Stimulated activated CD4-positive, alpha-beta T cell treated with anti-CD3 and anti-CD28 coated beads, Interleukin-15, amount 100 ng/mL, for 48 hours (primary cell): ENCODE data around the gene ZFP91.
"Not testable (repeated sequence)": the region's sequence is repeated elsewhere in the genome, so short reads cannot be mapped to it uniquely, and the experiment has no call there.

Experiments
- DNase-seq, 2 donors: peaks; one replicate each; pipeline ENCODE4 v3.0.0-alpha.2; 2020; ENCODE audit warnings: low read depth in 2 of 2

ZFP91 gene, protein sequence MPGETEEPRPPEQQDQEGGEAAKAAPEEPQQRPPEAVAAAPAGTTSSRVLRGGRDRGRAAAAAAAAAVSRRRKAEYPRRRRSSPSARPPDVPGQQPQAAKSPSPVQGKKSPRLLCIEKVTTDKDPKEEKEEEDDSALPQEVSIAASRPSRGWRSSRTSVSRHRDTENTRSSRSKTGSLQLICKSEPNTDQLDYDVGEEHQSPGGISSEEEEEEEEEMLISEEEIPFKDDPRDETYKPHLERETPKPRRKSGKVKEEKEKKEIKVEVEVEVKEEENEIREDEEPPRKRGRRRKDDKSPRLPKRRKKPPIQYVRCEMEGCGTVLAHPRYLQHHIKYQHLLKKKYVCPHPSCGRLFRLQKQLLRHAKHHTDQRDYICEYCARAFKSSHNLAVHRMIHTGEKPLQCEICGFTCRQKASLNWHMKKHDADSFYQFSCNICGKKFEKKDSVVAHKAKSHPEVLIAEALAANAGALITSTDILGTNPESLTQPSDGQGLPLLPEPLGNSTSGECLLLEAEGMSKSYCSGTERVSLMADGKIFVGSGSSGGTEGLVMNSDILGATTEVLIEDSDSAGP

DNA sequence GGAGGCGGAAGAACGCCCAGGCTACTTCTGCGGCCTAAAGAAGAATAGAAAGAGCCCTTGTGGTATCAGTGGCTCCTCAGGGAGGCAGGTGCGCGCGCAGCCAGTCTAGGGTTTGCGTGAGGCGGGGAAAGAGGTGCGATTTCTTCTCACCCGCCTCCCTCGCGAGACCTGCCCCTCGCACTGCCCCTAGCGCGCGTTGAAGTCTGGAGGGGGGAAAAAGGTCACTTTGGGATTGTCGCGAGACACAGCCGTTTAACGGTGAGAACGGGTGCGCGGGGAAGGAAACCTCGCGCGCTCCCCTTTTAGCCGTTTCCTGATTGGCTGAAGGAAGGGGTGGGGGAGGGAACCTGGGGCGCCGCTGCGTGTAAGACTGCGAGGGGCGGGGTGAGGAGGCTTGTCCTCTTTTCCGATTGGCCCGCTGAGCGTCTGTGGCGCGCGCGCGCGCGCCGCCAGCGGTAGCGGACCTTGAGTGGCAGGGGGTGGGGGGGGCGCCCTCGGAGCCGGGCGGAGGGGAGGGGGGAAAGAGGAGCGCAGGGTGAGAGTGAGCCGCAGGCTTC lies at the start of gene ZFP91:
ZFP91 (plus strand) TSS at position 429 of the 557 bp plus-strand sequence. CDS start 219 bp downstream, outside the sequence.
- peak; percentile 94 to 95 for DNase-seq

DNA sequence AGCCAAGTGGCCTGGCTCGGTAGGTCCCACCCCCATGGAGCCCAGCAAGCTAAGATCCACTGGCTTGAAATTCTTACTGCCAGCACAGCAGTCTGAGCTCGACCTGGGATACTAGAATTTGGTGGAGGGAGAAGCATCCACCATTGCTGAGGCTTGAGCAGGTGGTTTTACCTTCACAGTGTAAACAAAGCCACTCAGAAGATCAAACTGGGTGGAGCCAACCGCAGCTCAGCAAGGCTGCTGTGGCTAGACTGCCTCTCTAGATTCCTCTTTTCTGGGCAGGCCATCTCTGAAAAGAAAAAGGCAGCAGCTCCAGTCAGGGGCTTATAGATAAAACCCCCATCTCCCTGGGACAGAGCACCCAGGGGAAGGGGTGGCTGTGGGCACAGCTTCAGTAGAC lies 48.6 kb upstream of the ZFP91 start:
- no peak for DNase-seq

DNA sequence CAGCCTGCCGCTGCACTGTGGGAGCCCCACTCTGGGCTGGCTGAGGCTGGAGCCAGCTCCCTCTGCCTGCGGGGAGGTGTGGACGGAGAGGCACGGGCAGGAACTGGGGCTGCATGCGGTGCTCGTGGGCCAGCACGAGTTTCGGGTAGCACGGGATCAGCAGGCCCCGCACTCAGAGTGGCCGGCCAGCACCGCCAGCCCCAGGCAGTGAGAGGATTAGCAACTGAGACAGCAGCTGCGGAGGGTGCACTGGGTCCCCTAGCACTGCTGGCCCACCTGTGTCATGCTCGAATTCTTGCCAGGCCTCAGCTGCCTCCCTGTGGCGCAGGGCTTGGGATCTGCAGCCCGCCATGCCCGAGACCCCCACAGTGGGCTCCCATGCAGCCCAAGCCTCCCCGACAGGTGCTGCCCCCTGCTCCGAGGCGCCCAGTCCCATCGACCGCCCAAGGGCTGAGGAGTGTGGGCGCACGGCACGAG lies 47.0 kb upstream of the ZFP91 start:
- no peak for DNase-seq

DNA sequence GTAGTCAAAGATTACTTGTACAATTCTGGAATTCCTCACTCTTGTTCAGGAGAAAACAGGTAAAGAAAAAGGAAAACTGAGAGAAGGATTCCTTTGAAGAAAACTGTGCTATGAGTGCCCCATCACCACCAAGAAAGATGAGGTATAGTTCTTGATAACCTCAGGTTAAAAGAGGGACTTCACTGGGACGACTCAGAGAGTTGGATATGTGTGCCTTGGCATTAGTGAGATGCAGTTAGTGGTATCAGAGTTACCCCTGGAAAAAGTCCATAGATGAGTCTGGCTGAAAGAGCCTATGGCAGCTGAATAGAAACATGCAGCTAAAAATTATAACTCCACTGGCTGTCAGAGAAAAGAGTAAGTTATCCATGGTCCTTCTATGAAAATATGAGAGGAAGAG lies 32.0 kb upstream of the ZFP91 start:
- no peak for DNase-seq

DNA sequence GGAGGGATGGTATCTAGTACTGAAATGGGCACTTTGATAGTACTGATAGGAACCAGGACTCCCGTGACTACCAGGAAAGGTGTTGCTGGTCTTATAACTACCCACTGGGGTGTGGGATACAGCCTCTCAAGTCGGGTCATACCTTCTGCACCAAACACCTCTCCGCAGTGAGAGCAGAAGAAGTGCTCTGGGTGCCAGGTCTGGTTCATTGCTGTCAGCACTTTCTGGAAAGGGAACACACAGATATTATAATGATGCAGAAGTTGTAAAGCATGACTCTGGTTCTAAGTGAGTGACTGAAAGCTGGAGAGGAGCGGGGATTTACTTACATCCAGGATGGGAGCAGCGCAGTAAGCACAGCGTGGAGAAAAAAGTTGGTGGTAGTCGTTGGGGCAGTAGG lies 29.2 kb upstream of the ZFP91 start:
- no peak for DNase-seq

DNA sequence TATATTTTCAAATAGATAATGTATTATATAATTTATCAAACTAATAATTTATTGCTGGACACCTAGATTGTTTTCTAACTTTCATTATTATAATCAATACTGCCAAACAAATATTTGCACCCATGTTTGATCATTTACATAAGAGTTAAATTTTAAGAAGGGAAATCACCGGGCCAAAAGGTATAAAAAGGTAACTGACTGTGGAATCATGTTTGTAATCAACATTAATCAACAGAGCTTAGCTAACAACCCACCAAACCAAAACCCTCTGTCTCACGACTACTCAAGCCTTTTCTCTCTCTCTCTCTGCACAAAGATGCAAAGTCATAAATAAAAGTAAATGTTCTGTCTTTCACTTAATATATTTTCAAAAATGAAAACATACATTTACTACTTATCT lies 18.0 kb upstream of the ZFP91 start:
- DNase-seq, result no peak

DNA sequence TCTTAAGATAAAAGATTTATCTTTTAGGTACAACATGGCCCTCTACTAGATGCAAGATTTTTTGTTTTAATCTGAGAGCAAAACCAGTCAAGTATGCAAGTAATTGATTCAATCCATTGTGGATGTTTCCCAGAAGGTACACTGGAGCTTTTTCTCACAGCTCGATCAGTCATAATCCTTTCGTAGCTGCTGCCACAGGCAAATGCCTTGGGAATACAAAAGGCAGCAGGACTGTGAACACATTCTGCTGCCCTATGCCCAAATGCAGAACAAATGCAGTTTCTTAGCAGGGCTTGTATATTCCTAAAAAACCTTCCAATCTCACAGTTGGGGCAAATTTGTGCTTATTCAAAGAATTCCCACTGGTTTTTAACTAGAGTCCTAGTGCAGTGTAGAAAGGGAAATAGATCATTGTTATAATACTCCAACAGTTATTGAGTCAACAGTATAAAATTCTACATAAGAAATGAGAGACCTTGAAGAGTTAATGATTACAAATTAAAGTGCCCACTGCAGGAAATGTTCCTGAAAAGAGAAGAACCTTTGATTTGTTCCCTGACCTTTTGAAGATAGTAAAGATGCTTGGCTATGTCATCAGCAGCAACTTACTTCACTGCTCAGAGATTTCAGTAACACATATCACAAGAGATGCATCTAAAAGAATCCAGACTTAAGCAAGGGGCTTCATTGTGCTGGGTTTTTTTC lies 17.3 kb upstream of the ZFP91 start:
- no peak for DNase-seq

DNA sequence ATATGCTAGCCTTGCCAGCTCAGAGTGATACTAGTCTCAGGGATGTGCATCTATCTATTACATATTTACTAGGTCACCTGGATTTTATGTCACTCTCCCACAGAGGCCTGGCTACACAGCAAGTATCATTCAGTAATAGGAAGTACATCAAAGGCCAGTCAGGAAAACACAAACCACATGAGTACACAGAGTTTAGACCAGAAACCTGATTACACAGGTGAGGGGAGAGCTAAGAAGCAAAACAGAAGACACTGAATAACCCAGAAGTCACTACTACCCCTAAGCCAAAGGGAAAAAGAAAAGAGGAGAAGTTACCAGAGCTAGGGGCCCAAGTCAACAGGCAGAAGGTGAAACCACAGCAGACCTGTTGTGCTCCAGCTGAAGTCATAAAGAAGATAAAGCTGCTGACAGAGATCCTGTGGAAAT lies 16.5 kb upstream of the ZFP91 start:
- no peak for DNase-seq

DNA sequence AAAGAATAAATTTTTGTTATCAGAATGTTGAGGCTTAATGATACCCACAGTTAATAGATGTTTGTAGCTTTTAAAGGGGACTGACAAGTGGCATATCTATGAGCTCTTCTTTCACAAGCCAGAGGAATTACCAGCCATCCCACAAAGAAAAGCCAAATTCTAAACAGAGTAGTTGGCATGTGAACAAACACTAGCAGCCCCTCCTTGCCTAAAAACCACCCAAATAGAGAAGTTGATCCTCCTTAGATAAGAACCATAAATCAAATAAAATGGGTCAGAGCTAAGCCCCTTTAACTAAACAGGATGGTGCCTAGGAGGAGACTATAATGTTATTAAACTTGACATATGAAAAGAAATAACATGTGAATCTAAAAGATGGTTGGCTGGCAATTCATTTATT lies 14.6 kb upstream of the ZFP91 start:
- DNase-seq, result no peak

DNA sequence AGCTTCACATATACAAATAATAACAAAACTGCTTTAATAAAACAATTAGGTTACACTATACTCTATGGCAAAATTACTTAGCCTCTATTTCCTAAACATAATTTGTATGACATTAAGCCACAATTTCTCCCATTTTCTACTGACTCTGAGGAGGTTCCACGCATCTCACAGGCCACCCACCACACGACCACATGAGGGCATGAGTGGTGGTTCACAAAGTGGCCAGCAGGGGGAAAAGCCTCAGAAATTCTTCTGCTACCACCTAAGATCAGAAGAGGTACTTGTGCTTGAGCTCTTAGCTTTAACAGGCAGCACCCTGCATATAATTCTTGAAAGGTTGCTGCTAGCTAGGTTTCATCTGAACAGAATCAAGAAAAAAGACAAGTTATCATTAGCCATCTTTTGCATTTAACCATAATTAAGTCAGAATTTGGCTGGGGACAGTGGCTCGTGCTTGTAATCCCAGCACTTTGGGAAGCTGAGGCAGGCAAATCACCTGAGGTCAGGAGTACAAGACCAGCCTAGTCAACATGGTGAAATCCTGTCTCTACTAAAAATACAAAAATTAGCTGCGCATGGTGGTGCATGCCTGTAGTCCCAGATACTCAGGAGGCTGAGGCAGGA lies 10.9 kb upstream of the ZFP91 start:
- DNase-seq, result peak; percentile 42 to 65

DNA sequence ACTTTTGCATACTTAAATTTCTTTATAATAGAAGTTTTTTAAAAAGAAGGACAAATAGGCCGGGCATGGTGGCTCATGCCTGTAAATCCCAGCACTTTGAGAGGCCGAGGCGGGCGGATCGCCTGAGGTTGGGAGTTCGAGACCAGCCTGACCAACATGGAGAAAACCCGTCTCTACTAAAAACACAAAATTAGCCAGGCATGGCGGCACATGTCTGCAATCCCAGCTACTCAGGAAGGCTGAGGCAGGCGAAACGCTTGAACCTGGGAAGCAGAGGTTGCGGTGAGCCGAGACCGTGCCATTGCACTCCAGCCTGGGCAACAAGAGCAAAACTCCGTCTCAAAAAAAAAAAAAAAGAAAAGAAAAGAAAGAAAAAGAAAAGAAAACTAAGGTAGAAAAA lies 6.0 kb upstream of the ZFP91 start:
- DNase-seq, result not testable (repeated sequence)

DNA sequence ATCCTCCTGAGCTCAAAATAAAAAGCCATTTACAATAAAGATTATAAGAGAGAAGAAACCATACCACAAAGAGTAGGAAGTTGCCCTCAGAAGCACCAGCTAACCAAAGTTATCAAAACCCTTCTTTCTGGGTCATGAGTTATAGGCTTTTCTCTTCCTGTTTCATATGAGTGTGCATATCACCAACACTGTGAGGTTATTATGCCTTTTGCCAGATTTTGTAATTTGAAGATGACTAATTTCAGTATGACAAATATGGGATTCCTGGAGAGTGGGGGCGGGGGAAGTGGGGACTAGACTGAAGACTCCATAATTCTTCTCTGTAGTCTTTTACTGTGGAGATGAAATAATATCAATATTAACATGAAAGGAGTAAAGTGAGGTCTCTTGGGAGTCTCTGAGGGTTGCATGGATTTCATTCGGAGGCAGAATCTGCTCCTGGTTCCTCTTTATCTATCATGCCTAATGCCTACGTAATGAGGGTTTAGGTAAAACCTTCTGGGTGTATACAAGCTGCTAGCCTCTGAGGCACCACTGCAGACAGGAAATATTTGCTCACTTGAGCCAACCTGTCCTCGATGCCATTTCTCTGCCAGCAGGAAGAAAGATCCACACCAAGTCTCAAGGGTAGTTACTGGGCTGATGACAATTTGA lies 5.3 kb upstream of the ZFP91 start:
- peak; percentile 57 to 65 for DNase-seq

DNA sequence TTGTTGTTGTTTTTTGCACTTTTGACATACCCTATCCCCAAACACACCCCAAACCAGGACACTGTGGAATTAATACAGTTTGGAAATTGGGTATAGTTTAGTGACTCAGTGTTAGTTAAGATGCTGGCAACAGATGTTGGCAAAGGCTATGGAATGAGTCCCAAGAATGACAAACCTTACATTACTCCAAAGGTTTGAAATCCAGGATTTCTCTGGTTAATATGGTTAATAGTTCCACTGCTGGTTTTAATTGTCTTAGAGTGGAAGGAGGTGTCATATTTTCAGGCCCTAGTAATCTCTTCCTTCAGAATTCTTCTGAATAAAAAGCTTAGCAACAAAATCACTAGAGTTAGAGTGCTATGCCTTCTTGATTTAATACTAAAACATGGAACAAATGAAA lies 4.0 kb upstream of the ZFP91 start:
- no peak for DNase-seq

DNA sequence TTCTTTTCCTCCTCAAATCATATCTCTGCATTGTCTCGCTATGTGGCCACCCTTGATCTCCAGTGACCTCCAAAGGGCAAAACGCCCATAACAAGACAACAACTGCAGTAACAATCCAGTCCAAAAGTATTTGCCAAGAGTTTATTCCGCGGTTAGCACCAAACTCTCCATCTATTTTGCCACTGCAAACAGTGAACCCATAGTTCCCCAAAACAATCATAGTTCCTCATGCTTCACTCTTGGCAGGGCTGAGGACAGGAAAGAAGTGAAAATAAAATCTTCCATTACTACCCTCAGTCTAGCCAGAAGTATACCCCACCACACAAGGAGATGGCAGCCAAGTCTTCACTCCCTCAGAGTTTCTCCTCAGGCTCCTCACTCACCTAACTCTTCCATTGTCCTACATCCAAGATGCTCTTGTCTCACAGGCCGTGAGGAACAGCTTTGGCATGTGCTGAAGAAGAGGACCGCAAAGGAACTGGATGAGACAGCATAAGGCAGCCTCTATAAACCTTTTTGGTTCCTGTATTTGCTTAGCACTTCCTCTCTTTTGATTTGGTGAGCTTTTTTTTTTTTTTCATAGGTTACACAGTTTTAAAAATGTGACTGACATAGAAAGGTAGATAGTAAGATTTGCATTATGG lies 3.4 kb upstream of the ZFP91 start, which contains the start of gene LPXN:
LPXN (minus strand) TSS at position 480 of the 644 bp plus-strand sequence; CDS start at position 396, 84 bp downstream.
- DNase-seq, result no peak

DNA sequence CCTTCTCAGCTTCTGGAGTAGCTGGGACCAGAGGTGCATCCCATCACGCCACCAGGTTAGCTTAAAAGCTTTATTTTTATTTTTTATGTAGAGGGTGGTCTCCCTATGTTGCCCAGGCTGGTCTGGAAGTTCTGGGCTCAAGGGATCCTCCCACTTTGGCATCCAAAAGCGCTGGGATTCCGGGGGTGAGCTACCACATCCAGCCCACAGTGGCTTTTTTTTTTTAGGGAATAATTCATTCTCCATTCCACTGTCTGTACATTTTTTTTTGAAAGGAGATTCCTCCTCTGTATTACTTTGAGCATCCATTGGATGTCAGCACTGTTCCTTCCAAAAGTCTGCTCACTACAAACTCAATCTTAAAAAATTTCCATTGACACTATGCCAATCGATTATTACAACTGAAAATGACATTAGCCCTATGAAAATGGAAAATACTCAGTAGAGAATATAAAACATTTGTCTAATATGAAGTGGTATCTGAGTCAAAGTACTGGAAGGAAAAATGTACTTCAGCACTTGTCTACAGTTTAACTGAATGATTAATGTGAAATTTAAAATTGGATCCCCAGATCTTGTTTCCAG lies 1.9 kb upstream of the ZFP91 start:
- DNase-seq, result no peak

DNA sequence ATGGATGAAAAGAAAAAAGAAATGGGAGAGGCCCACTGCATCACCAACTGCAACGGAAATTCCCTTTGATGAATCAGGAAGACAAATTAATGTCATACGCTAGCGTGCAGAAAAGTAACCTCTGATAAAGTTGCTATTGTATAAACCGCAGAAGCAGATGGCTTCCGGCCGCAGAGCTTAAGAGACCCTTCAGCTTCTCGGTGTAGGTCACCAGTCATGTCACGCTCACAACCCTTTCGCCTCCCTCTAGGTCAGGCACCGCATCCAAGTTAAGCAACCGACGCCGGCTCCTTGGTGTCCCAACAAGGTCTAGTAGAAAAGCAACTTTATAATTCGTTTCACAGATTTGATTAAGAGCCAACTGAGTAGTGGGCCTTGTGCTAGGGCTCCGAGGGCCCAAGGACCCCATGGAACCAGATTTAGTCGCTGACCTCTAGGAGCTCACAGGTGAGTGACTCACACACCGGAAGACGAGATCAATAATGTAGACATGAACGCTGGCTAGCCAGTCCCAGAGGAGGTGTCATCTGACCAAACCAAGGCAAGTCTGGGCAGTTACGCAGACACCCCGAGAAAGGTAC lies 1.2 kb upstream of the ZFP91 start:
- peak; percentile 55 to 71 for DNase-seq

DNA sequence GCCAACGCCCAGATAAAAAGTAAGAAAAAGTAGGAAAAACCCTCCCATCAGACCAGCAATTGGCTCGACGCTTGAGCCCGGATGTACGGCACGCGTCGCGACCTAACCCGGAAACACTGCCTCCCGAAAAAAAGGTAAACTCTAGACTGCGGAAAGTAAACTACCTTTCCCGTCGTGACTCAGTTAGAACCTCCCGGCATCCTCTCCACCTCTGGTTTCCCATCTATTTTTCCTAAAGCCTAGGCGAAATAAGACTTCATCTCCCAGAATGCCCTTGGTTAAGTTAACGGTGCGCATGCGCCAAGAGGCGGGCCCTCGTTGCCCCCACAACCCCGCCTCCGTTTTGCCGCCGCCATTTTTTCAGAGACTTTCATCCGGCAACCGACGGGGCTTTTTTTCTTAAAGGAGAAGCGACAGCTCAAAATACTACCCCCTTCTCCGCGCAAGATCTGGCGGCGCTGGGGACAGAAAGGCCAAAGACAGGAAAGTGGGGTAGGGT lies 678 bp upstream of the ZFP91 start:
- DNase-seq, result peak; percentile 83 to 88

DNA sequence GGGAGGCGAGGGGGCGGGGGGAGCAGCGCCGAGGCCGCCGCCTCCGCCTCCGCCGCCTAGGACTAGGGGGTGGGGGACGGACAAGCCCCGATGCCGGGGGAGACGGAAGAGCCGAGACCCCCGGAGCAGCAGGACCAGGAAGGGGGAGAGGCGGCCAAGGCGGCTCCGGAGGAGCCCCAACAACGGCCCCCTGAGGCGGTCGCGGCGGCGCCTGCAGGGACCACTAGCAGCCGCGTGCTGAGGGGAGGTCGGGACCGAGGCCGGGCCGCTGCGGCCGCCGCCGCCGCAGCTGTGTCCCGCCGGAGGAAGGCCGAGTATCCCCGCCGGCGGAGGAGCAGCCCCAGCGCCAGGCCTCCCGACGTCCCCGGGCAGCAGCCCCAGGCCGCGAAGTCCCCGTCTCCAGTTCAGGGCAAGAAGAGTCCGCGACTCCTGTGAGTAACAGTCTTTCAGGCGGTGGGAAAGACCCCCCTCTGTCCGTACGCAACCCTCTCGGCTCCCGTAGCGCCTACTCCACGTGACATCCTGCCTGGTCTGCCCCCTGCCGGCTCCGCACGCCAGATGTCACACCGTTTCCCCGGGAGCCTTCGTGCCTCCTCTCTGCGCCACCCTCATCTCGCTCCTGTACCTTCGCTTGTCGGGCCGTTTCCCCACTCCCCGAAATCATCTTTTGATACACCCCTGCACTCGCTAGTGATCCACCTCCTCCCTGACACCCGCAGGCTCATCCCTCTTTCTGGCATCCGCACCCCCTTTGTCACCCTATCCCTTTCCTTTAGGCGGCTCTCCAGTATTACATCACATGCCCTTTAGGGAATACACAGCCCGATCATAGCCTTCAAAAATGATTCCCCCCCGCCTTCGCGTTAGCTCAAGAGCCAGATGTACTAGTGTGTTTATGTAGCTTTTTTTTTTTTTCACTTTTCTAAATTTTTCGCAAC lies 598 bp downstream of the ZFP91 start:
- DNase-seq, result peak; percentile 87

DNA sequence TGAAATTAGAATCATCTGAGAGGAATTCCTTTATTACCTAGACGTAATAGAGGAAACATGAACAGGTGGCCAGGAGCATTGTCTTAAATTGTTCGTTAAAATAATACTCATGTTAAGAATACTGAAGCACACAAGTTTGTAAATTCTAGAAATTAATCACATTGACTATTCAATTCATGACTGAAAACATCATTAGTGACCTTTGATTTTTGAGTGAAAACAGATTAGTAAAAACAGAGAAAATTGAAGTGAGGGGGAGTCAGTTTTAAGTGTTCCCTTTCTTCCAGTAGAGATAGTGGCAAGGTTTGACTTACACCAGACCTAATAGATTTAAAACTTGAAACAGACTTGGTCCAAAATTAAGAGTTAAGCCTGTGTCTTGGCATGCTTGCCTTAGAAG lies 1.4 kb downstream of the ZFP91 start:
- no peak for DNase-seq
